Stimulated activated CD8-positive, alpha-beta memory T cell treated with anti-CD3 and anti-CD28 coated beads, Interleukin-4, amount 100 ng/mL, for 4 hours (primary cell): Measurements from ENCODE around the gene HSPA6.
"Not testable (repeated sequence)": the region's sequence is repeated elsewhere in the genome, so short reads cannot be mapped to it uniquely, and the experiment has no call there.

Source experiments
- DNase-seq, 2 donors: peaks; one replicate each; pipeline ENCODE4 v3.0.0-alpha.2; 2020; ENCODE audit warnings: low read depth in 2 of 2, low spot score in 1 of 2

HSPA6 gene

GRCh38 chr1:161557506-161558450 is 33.4 kb downstream of the HSPA6 start:
- not testable (repeated sequence) for DNase-seq

DNA sequence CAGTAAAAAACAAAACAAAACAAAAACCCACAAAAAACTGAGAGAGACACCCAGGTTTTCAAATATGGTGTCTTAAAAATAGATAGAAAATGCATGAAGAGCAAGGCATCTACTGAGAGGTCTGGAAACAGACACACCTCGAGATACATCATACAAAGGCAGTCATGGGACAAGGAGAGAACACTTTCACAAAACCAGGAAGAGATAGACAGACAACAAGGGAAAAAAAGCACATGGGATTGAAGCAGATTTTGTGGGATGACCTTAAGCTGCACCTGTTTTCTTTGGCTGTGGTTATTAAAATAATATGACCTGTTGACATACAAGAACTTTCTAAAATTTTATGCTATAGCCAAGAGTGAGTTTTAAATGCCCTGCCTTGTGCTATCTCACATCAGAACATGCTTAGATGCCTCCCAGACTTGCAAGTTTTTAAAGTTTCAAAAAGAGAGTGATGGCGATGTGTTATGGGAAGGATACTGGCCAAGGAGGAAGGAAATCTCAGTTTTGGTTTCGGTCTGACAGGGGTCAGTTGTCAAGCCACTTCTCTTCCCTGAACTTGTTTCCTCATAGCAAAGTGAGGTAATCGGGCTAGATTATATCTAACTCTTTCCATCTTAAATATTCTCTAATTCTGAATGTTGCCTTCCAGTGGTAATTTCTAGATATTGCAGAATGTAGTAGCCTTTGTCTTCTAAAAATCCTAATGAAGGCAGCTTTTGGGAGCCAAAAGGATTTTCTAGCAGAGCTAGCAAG is 36.8 kb downstream of the HSPA6 start:
- DNase-seq = not testable (repeated sequence)

DNA sequence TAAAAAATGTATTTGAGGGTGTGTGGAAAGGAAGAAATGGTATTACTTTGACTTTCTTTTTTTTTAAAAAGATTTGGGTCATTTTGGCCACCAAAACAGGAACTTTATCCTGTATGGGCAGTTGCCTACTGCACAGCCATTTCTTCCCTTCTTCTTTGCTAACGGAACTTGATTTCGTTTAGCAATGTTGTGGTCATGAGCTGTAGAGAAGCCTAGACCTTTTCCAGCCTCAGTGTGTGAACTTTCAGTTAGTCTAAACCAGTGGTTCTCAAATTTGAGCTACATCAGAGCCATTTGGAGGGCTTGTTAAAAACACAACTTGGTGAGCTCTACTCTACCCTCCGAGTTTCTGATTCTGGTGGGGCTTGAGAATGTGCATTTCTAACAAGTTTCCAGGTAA is 38.1 kb downstream of the HSPA6 start:
- not testable (repeated sequence) for DNase-seq

- not testable (repeated sequence) for DNase-seq
Measured at GRCh38 chr1:161563522-161563921, 39.2 kb downstream of the HSPA6 start.

DNA sequence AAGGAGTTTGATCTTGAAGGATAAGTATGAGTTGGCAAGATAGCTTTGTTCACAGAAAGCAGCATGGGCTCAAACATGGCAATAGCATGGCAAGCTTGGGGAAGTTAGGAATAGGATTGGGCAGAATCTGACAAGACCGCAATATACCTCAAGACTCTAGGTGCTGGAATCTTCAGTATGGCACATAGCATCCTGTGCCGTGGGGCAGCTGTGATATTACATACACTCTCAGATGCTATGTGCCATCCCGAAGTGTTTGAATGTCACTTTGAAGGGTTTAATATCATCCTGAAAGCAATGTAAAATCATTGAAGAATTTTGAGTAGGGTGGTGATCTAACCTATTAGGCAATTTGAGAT is 42.2 kb downstream of the HSPA6 start:
- not testable (repeated sequence) for DNase-seq

DNA sequence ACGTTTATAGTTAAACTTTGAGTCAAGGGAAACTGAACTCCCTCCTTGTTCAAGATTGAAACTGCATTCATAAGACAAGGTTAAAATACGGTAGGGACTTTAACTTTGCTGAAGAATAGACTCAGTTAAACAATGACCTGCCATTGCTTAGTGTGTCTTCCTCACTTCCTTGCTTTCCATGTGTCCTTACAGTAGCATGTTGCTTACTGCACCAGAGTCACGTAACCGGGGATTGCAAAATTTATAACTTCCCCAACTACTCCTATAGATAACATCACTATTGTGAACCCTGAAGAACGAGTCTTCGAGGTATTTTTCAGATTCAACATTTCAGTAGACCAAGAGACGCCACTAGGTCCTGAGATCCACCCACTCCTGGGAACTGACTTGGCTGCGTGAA is 47.4 kb downstream of the HSPA6 start:
- DNase-seq = not testable (repeated sequence)
